HUES48 (cell line): ENCODE results near the gene IER5.
"Not testable (repeated sequence)": the region's sequence is repeated elsewhere in the genome, so short reads cannot be mapped to it uniquely, and the experiment has no call there.

Source experiments
- H3K27ac ChIP-seq: one replicate; pipeline ENCODE4 v1.7.0; 2013; ENCODE audit warnings: low read depth, low read length, inconsistent platforms
- H3K27me3 ChIP-seq: 2 replicates; pipeline ENCODE4 v1.6.1; 2013; ENCODE audit warnings: mild to moderate bottlenecking, low read length; ENCODE audit not compliant: control insufficient read depth, insufficient read depth
- H3K36me3 ChIP-seq: 2 replicates; pipeline ENCODE4 v1.6.1; 2013; ENCODE audit warnings: low read length; ENCODE audit not compliant: control insufficient read depth, insufficient read depth
- H3K4me1 ChIP-seq: 2 replicates; pipeline ENCODE4 v1.6.1; 2013; ENCODE audit warnings: mild to moderate bottlenecking, low read length; ENCODE audit not compliant: control insufficient read depth, insufficient read depth
- H3K4me3 ChIP-seq: 2 replicates; pipeline ENCODE4 v1.5.1; 2013; ENCODE audit warnings: mild to moderate bottlenecking, low read depth, low read length
- H3K9ac ChIP-seq: 2 replicates; pipeline ENCODE4 v1.6.1; 2013; ENCODE audit warnings: mild to moderate bottlenecking, low read depth, low read length, moderate library complexity
- H3K9me3 ChIP-seq: 2 replicates; pipeline ENCODE4 v1.6.1; 2013; ENCODE audit warnings: low read length; ENCODE audit not compliant: control insufficient read depth, insufficient read depth

IER5 gene

DNA sequence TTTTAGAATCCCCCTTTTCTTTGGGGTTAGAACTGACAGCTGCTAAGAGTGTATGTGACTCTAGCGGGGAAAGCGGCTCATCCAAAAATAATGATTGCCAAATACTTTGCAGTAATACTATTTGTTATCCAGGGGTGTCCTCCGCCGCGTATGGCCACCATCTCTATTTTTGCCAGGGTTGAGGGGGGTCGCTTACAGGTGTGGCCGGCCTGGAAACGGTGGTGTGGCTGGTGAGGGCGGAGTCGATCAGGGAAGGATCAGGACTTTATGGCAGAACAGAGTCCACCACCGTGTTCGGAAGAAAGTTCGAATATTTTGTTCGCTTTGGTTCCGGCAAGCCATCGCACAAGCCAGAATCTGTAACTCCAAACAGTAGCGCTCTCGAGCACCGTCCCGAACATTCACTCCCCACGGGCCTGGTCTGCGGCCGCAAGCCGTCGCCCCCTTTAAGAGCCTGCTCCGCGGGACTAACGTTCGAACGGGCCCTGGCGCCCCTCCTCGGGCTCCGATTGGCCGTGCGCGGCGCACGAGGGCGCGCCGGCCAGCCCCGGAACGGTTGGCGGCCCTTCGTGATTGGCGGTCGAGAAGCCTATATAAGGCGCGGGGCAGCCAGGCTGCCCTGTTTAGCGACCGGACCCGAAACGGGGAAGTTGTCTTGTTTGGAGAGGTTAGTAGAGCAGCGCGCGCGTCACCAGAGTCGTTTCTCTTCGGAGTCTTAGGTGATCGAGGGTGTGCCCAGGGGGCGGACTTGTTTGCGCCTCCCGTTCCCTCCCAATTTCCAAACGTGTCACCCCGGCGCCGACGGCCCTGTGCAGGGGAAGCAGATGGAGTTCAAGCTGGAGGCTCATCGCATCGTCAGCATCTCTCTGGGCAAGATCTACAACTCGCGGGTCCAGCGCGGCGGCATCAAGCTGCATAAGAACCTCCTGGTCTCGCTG, at the start of gene IER5:
Gene IER5 (plus strand): TSS at position 622 of the 938 bp plus-strand sequence. CDS start 203 bp downstream, at position 825.
- peak within 1 kb of the TSS; percentile 36; the same call in 1 of the 2 replicates for H3K9ac ChIP-seq
- H3K27me3 ChIP-seq: peaks cover 56% of the 10 kb centered on the region
- H3K27ac ChIP-seq: peak within 1 kb of the TSS; percentile 43
- peak within 1 kb of the TSS; percentile 84 for H3K4me3 ChIP-seq
- H3K36me3 ChIP-seq: no peaks in the 10 kb centered on the region
- no peaks in the 10 kb centered on the region for H3K9me3 ChIP-seq
- H3K4me1 ChIP-seq: peaks cover 6% of the 10 kb centered on the region

DNA sequence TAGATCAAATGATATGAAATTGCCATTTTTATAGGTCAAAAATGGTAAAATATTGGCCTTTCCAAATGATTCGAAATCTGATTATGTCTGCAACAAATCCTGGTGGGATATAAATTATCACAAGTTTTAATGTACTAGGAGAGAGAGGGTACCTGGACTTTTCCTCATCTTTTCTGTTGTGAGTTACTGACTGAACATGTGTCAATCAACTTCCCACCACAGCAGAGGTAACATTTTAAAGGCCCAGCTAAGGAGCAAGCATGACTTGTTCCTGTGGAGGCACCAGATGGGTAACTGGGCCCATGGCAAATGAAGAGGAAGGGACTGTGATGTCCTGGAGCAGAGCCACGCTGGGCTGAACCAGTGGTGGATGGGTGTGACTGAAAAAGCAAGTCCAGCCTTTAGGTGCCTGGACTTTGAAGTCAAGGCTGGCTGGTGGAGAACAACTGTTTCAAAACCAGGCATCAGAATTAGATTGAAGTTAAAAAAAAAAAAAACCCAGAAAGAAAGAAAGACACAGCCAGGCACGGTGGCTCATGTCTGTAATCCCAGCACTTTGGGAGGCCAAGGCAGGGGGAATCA, 48.1 kb upstream of the IER5 start:
- H3K4me1 ChIP-seq: no peaks in the 10 kb centered on the region

DNA sequence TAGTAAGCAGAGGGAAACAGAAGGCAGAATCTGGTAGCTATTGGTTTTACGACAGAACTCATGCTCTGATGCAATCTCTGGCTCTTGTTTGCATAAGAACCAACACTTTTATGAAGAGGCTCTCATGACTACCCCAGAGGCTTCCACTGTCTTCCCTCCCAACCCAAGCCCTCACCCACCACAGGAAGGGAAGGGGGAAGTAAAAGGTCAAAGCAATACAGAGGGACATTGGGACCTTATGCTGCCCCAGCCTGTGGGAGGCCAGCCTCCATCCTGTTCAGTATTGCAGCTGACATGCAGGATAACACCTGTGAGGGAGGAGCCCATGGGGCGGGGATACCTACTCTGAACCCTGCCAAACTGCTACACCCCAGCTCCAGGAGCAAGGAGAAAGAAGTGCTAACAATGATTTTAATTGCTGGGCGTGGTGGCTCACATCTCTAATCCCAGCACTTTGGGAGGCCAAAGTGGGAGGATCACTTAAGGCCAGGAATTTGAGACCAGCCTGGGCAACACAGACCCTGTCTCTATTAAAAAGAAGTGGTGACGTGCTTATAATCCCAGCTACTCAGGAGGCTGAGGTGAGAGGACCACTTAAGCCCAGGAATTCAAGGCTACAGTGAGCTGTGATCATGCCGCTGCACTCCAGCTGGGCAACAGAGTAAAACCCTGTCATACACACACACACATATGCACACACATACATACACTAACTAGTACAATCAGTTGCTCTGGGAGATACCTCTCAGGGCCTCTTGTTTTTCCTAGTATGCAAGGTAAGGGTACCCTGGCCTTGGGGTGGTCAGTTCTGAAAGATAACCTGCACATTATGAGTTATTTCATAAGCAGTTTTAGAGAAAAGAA, 45.2 kb upstream of the IER5 start:
- no peak overlapping the region for H3K4me3 ChIP-seq
- H3K36me3 ChIP-seq: no peaks in the 10 kb centered on the region
- H3K27me3 ChIP-seq: no peaks in the 10 kb centered on the region
- H3K9me3 ChIP-seq: no peaks in the 10 kb centered on the region
- no peak overlapping the region for H3K9ac ChIP-seq
- H3K27ac ChIP-seq: no peak overlapping the region
- no peaks in the 10 kb centered on the region for H3K4me1 ChIP-seq

More for the DNA sequence above, 48.1 kb upstream of the IER5 start:
- no peak overlapping the region for H3K27ac ChIP-seq
- no peaks in the 10 kb centered on the region for H3K36me3 ChIP-seq
- H3K27me3 ChIP-seq: no peaks in the 10 kb centered on the region
- H3K9ac ChIP-seq: no peak overlapping the region
- no peaks in the 10 kb centered on the region for H3K9me3 ChIP-seq
- no peak overlapping the region for H3K4me3 ChIP-seq

DNA sequence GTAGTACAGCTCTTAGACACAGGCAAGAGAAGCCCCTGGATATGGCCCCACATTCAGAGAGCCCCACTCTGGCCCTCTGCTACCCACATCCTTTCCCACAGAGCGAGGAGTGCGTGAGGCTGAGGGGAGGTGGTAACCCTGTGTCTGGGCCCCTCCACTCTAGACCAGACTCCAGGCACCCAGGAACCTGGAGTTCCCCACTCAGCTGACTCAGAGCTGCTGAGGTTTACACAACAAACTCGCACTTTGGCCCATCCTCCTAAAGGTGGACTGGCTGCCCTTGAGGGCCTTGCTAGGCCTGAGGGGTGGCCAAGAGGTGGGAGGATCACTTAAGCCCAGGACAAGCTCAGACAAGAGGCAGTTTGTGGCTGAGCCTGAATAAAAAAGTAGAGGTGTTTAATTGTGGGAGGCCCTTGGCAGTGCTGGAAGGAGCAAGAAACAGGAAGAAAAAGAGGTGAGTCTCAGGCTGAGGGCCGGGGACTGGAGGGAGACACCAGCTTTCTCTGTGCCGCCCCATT, 44.0 kb upstream of the IER5 start:
- Histone ChIP-seq H3K4me1 (no peaks in the 10 kb centered on the region), H3K27me3 (no peaks in the 10 kb centered on the region), H3K4me3 (no peak overlapping the region), H3K36me3 (no peaks in the 10 kb centered on the region), H3K27ac (no peak overlapping the region), H3K9me3 (no peaks in the 10 kb centered on the region), H3K9ac (no peak overlapping the region)

DNA sequence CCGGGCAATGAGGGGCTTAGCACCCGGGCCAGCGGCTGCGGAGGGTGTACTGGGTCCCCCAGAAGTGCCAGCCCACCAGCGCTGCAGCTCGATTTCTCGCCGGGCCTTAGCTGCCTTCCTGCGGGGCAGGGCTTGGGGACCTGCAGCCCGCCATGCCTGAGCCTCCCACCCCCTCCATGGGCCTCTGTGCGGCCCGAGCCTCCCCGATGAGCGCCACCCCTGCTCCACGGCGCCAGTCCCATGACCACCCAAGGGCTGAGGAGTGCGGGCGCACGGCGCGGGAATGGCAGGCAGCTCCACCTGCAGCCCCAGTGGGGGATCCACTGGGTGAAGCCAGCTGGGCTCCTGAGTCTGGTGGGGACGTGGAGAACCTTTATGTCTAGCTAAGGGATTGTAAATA, 42.6 kb upstream of the IER5 start:
- not testable (repeated sequence) for H3K9me3 ChIP-seq, H3K27me3 ChIP-seq, H3K36me3 ChIP-seq, H3K4me3 ChIP-seq, H3K9ac ChIP-seq, H3K4me1 ChIP-seq, H3K27ac ChIP-seq

DNA sequence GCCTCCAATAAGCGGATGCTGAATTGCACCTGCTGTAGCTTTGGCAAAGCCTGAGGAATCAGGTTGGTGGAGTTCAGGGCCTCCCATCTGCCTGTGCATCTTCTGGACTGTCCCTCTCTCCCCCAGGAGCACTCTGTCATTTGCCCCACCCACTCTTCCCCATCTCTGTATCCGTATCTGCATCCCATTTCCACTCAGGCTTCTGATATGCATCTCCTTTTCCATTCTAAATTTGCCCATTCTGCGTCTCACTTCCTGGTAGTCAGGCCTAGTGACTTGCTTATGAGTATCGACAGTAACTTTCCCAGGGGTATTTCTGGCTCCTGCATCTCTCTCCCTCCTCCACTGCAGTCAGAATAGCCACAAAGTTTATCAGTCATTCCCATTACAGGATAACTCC, 39.1 kb upstream of the IER5 start:
- Histone ChIP-seq H3K4me3 (no peak overlapping the region), H3K9me3 (no peaks in the 10 kb centered on the region), H3K4me1 (no peaks in the 10 kb centered on the region), H3K36me3 (no peaks in the 10 kb centered on the region), H3K9ac (no peak overlapping the region), H3K27me3 (no peaks in the 10 kb centered on the region), H3K27ac (no peak overlapping the region)

DNA sequence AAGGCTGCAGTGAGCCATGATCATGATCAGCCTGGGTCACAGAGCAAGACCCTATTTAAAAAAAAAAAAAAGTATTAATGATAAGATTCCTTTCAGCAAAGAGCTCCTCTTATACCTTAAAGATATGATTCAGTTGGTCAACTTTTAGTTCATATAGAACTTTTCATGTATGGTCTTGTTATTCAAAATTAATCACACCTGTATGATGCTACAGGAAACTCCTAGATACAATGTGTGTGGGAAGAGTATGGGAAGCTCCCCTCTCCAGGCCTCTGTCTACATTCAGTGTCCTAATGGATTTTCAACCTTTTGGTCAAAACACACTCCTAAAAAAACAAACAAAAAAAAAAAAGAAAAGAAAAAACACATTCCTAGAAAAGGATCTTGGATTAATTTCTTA, 37.6 kb upstream of the IER5 start:
- H3K4me3 ChIP-seq: no peak overlapping the region
- no peak overlapping the region for H3K27ac ChIP-seq
- H3K4me1 ChIP-seq: no peaks in the 10 kb centered on the region
- no peaks in the 10 kb centered on the region for H3K27me3 ChIP-seq
- H3K9ac ChIP-seq: no peak overlapping the region
- H3K9me3 ChIP-seq: no peaks in the 10 kb centered on the region
- H3K36me3 ChIP-seq: no peaks in the 10 kb centered on the region

DNA sequence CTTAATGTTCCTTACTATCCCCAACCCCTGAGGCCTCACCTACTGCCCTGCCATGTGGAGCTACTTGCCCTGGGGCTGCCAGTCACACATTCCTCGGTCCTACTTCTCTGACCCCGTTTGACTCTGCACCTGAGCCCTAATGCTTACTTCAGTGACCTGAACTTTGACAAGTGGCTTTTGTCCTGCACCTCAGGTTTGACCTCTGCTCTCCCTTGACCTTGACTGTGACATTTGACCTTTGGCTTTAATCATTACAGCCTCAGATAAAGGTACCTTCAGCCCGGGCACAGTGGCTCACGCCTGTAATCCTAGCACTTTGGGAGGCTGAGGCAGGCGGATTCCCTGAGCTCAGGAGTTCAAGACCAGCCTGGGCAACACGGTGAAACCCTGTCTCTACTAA, 31.9 kb upstream of the IER5 start:
- Histone ChIP-seq H3K36me3 (no peaks in the 10 kb centered on the region), H3K27me3 (no peaks in the 10 kb centered on the region), H3K4me1 (0 out of 2 replicates have a peak, but pooled peaks cover 3% of the 10 kb centered on the region), H3K9me3 (no peaks in the 10 kb centered on the region), H3K9ac (no peak overlapping the region), H3K4me3 (no peak overlapping the region), H3K27ac (no peak overlapping the region)

DNA sequence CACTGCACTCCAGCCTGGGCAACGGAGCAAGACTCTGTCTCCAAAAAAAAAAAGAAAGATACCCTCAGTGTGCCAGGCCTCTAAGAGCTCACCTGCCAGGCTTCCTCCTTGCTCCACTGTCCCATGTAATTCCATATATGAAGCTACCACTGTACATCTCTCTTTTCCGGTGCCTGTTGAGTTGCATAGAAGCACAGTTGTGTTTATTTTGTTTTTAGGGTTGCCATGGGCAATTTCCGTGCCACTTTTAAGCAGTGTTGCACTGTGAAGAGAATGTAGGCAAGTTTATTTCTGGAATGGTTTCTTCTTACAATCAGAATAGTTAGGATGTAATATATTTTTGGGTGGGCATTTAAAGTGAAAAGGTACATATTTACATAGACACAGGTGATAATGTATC, 31.4 kb upstream of the IER5 start:
- H3K9ac ChIP-seq: no peak overlapping the region
- no peaks in the 10 kb centered on the region for H3K9me3 ChIP-seq
- no peaks in the 10 kb centered on the region for H3K27me3 ChIP-seq
- H3K4me1 ChIP-seq: 0 out of 2 replicates have a peak, but pooled peaks cover 3% of the 10 kb centered on the region
- no peak overlapping the region for H3K4me3 ChIP-seq
- H3K27ac ChIP-seq: no peak overlapping the region
- no peaks in the 10 kb centered on the region for H3K36me3 ChIP-seq

DNA sequence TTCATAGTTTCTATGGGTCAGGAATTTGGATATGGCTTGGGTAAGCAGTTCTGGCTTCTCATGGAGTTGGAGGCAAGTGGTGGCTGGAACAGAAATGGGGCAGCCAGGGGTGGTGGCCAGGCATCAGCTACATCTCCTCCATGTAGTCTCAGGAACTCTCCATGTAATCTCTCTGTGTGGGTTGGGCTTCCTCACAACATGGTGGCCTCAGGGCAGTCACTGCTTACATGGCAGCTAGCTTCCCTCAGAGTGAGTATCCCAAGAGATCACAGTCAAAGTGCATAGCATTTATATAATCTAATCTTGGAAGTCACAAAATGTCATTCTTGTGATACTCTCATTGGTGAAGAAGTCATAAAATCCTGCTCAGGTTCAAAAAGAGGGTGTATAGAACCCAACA, 29.1 kb upstream of the IER5 start:
- no peak overlapping the region for H3K4me3 ChIP-seq
- H3K27ac ChIP-seq: no peak overlapping the region
- H3K36me3 ChIP-seq: no peaks in the 10 kb centered on the region
- H3K9ac ChIP-seq: no peak overlapping the region
- no peaks in the 10 kb centered on the region for H3K27me3 ChIP-seq
- no peaks in the 10 kb centered on the region for H3K9me3 ChIP-seq
- peaks cover 12% of the 10 kb centered on the region; the same call in 1 of the 2 replicates for H3K4me1 ChIP-seq
